ENCODE data around the gene LRP1B.

DNA sequence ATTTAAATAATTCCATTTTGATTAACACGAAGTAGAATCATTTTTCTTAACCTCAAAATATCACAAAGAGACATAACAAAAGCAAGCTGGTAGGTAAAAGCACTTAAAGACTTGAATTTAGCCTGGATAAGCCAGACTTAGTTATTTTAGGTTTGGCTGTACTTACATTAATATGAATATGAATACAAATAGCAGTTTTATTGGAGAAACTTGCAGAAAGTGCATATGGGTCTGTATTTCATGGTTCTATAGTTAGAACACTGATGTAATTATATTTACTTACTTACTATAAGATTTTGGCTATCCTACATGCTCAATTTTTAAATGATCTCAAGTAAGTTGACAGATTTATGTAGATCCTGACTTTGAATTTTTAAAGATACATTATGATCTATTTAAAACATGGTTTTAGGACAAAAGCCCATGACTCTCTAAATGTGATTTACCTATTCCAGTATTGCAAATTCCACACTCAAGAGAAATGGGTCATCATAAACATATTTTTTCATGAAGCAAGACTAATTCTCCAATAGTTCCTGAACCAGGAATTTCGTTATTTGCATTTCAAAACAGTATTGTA lies 1775.2 kb downstream of the LRP1B start:
- TF ChIP-seq, protein P1, sequence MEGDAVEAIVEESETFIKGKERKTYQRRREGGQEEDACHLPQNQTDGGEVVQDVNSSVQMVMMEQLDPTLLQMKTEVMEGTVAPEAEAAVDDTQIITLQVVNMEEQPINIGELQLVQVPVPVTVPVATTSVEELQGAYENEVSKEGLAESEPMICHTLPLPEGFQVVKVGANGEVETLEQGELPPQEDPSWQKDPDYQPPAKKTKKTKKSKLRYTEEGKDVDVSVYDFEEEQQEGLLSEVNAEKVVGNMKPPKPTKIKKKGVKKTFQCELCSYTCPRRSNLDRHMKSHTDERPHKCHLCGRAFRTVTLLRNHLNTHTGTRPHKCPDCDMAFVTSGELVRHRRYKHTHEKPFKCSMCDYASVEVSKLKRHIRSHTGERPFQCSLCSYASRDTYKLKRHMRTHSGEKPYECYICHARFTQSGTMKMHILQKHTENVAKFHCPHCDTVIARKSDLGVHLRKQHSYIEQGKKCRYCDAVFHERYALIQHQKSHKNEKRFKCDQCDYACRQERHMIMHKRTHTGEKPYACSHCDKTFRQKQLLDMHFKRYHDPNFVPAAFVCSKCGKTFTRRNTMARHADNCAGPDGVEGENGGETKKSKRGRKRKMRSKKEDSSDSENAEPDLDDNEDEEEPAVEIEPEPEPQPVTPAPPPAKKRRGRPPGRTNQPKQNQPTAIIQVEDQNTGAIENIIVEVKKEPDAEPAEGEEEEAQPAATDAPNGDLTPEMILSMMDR (IDR thresholded peaks at IDR 0.05) = no peak
- no peak for TF ChIP-seq POLR2A (IDR thresholded peaks at IDR 0.05)

Measured in Peyer's patch (tissue), 4 donors.